Measurements from ENCODE around the gene RANBP3L. TPM values are rescaled to one million over a fixed set of nuclear protein-coding genes. Genes with fewer than 3 reads are reported as not detected.

Gene RANBP3L
- total and polyA plus RNA-seq, 8 donors = 0.08 to 0.43 (median 0.23) TPM; not detected in 2

GRCh38 chr5:36232533-36232932, 69.2 kb downstream of the RANBP3L start:
- TF ChIP-seq CTCF (IDR thresholded peaks at IDR 0.05) = no peak
- DNase-seq (no peak), FAIRE-seq (no peak), ATAC-seq (no peak)
- Histone ChIP-seq H3K9me3 (no peaks in the 10 kb centered on the region), H3K36me3 (no peaks in the 10 kb centered on the region), H3K27ac (no peak overlapping the region), H3K27me3 (no peaks in the 10 kb centered on the region), H3K4me1 (peaks cover 0 to 34% (median 34%) of the 10 kb centered on the region in 3 donors), H3K4me3 (no peak overlapping the region)
- 34 to 37% methylated on average over 3 of the region's 3 CpGs for WGBS, 2 donors
- intact Hi-C loops (cut with DNase I) = no loop called here

GRCh38 chr5:36230151-36230790, 71.4 kb downstream of the RANBP3L start:
- TF ChIP-seq CTCF (IDR thresholded peaks at IDR 0.05) = no peak
- intact Hi-C loops (cut with DNase I) = no loop called here
- H3K4me3 ChIP-seq = no peak overlapping the region
- no peak for ATAC-seq
- H3K27ac ChIP-seq = no peak overlapping the region
- no peak for DNase-seq
- H3K9me3 ChIP-seq = no peaks in the 10 kb centered on the region
- H3K27me3 ChIP-seq = no peaks in the 10 kb centered on the region
- WGBS, 2 donors = 89 to 94% methylated on average over 1 of the region's 1 CpG
- H3K4me1 ChIP-seq = peaks cover 0 to 23% (median 22%) of the 10 kb centered on the region in 3 donors
- no peak for FAIRE-seq
- H3K36me3 ChIP-seq = peaks cover 0 to 5% (median 0%) of the 10 kb centered on the region in 3 donors

- H3K4me1 ChIP-seq = peaks cover 0 to 17% (median 14%) of the 10 kb centered on the region in 3 donors
- no peaks in the 10 kb centered on the region for H3K9me3 ChIP-seq
- no peak overlapping the region for H3K27ac ChIP-seq
- peaks cover 0 to 18% (median 0%) of the 10 kb centered on the region in 3 donors for H3K36me3 ChIP-seq
- ATAC-seq (no peak), DNase-seq (no peak), FAIRE-seq (no peak)
- intact Hi-C loops (cut with DNase I) = no loop called here
- no peak for TF ChIP-seq CTCF (IDR thresholded peaks at IDR 0.05)
- H3K4me3 ChIP-seq = no peak overlapping the region
- no peaks in the 10 kb centered on the region for H3K27me3 ChIP-seq
- 96 to 98% methylated on average over 7 of the region's 7 CpGs for WGBS, 2 donors
Measured at GRCh38 chr5:36228505-36228904, 73.2 kb downstream of the RANBP3L start.

GRCh38 chr5:36227046-36227445, 74.7 kb downstream of the RANBP3L start:
- Histone ChIP-seq H3K27me3 (no peaks in the 10 kb centered on the region), H3K4me1 (peaks cover 0 to 11% (median 6%) of the 10 kb centered on the region in 3 donors), H3K4me3 (no peak overlapping the region), H3K27ac (no peak overlapping the region), H3K9me3 (no peaks in the 10 kb centered on the region), H3K36me3 (peaks cover 0 to 32% (median 0%) of the 10 kb centered on the region in 3 donors)
- no peak for TF ChIP-seq CTCF (IDR thresholded peaks at IDR 0.05)
- intact Hi-C loops (cut with DNase I) = no loop called here
- no peak for DNase-seq
- FAIRE-seq = no peak
- no peak for ATAC-seq

- Histone ChIP-seq H3K27ac (no peak overlapping the region), H3K4me3 (no peak overlapping the region), H3K36me3 (peaks cover 0 to 47% (median 0%) of the 10 kb centered on the region in 3 donors), H3K27me3 (no peaks in the 10 kb centered on the region), H3K4me1 (no peaks in the 10 kb centered on the region), H3K9me3 (no peaks in the 10 kb centered on the region)
- ATAC-seq = no peak
- no peak for FAIRE-seq
- WGBS, 2 donors = 92 to 97% methylated on average over 1 of the region's 1 CpG
- intact Hi-C loops (cut with DNase I) = no loop called here
- no peak for TF ChIP-seq CTCF (IDR thresholded peaks at IDR 0.05)
- no peak for DNase-seq
Measured at GRCh38 chr5:36222620-36223019, 79.1 kb downstream of the RANBP3L start.

Measured in pancreas (tissue), 10 donors.